ENCODE measurements around the gene LRRC4B. TPM values are rescaled to one million over a fixed set of nuclear protein-coding genes. Genes with fewer than 3 reads are reported as not detected.
"Not testable (repeated sequence)": the region's sequence is repeated elsewhere in the genome, so short reads cannot be mapped to it uniquely, and the experiment has no call there.

LRRC4B gene
- total RNA-seq (2022), result not detected in 2 replicates
- Bru-seq, nascent RNA, result not detected
- BruChase-seq, experiment 1, labeled RNA remaining after a 6-hour chase, result not detected
- not detected for BruChase-seq, experiment 2, labeled RNA remaining after a 2-hour chase
- long read RNA-seq, result 0 reads

GRCh38 chr19:50567882-50568727 is at the start of gene LRRC4B:
Gene LRRC4B (minus strand): TSS chr19:50568435. CDS start chr19:50548838, 19,597 bp downstream.
- no peaks in the 10 kb centered on the region for H3K4me1 Mint-ChIP-seq (ENCODE audit: low read depth, unreplicated experiment)
- TF ChIP-seq CTCF (IDR thresholded peaks at IDR 0.05; ENCODE audit: unreplicated experiment), result no peak
- intact Hi-C loops (cut with micrococcal nuclease; ENCODE audit: unreplicated experiment), result no loop called here
- peaks cover 99% of the 10 kb centered on the region for H3K27me3 Mint-ChIP-seq (ENCODE audit: unreplicated experiment)
- no peak for DNase-seq
- H3K36me3 Mint-ChIP-seq (ENCODE audit: insufficient read depth, unreplicated experiment), result no peaks in the 10 kb centered on the region
- no peaks in the 10 kb centered on the region for H3K9me3 Mint-ChIP-seq (ENCODE audit: low read depth, unreplicated experiment)
- CTCF ChIA-PET, result interaction anchor here (1.0 to 2.1 kb wide), 2 partner anchors 10 to 12 kb away, joined by 4 to 13 read pairs; no protein-coding TSS in a partner anchor
- BruUV-seq (replicated peaks), result no TSS peak
- H3K27ac Mint-ChIP-seq (ENCODE audit: unreplicated experiment), result no peak within 1 kb of the TSS
- no peak within 1 kb of the TSS for H3K4me3 Mint-ChIP-seq (ENCODE audit: low read depth, unreplicated experiment)

- H3K36me3 Mint-ChIP-seq (ENCODE audit: insufficient read depth, unreplicated experiment); H3K27ac Mint-ChIP-seq (ENCODE audit: unreplicated experiment); BruUV-seq (replicated peaks); CTCF ChIA-PET; H3K27me3 Mint-ChIP-seq (ENCODE audit: unreplicated experiment); H3K9me3 Mint-ChIP-seq (ENCODE audit: low read depth, unreplicated experiment); intact Hi-C loops (cut with micrococcal nuclease; ENCODE audit: unreplicated experiment); DNase-seq; H3K4me1 Mint-ChIP-seq (ENCODE audit: low read depth, unreplicated experiment); H3K4me3 Mint-ChIP-seq (ENCODE audit: low read depth, unreplicated experiment): not testable (repeated sequence)
These were observed 44.5 kb upstream of the LRRC4B start for GRCh38 chr19:50612504-50613404.

- TF ChIP-seq CTCF (IDR thresholded peaks at IDR 0.05; ENCODE audit: unreplicated experiment), result no peak
- no TSS peak for BruUV-seq (replicated peaks)
- Mint-ChIP-seq H3K4me3 (ENCODE audit: low read depth, unreplicated experiment) (no peak overlapping the region), H3K9me3 (ENCODE audit: low read depth, unreplicated experiment) (no peaks in the 10 kb centered on the region), H3K36me3 (ENCODE audit: insufficient read depth, unreplicated experiment) (no peaks in the 10 kb centered on the region), H3K4me1 (ENCODE audit: low read depth, unreplicated experiment) (no peaks in the 10 kb centered on the region), H3K27ac (ENCODE audit: unreplicated experiment) (no peak overlapping the region), H3K27me3 (ENCODE audit: unreplicated experiment) (peaks cover 7% of the 10 kb centered on the region)
- no peak for DNase-seq
- CTCF ChIA-PET, result no interaction called here
- intact Hi-C loops (cut with micrococcal nuclease; ENCODE audit: unreplicated experiment), result no loop called here
These were observed 39.9 kb upstream of the LRRC4B start for GRCh38 chr19:50607874-50608785.

GRCh38 chr19:50607388-50607787 is 39.2 kb upstream of the LRRC4B start:
- no peak for DNase-seq
- Mint-ChIP-seq H3K9me3 (ENCODE audit: low read depth, unreplicated experiment) (no peaks in the 10 kb centered on the region), H3K27ac (ENCODE audit: unreplicated experiment) (no peak overlapping the region), H3K36me3 (ENCODE audit: insufficient read depth, unreplicated experiment) (no peaks in the 10 kb centered on the region), H3K4me1 (ENCODE audit: low read depth, unreplicated experiment) (no peaks in the 10 kb centered on the region), H3K4me3 (ENCODE audit: low read depth, unreplicated experiment) (no peak overlapping the region), H3K27me3 (ENCODE audit: unreplicated experiment) (peaks cover 15% of the 10 kb centered on the region)
- BruUV-seq (replicated peaks), result no TSS peak
- intact Hi-C loops (cut with micrococcal nuclease; ENCODE audit: unreplicated experiment), result no loop called here
- no peak for TF ChIP-seq CTCF (IDR thresholded peaks at IDR 0.05; ENCODE audit: unreplicated experiment)
- CTCF ChIA-PET, result no interaction called here

GRCh38 chr19:50606059-50606836 is 38.0 kb upstream of the LRRC4B start:
- H3K27ac Mint-ChIP-seq (ENCODE audit: unreplicated experiment); H3K36me3 Mint-ChIP-seq (ENCODE audit: insufficient read depth, unreplicated experiment); DNase-seq; H3K4me3 Mint-ChIP-seq (ENCODE audit: low read depth, unreplicated experiment); H3K9me3 Mint-ChIP-seq (ENCODE audit: low read depth, unreplicated experiment); CTCF ChIA-PET; H3K4me1 Mint-ChIP-seq (ENCODE audit: low read depth, unreplicated experiment); BruUV-seq (replicated peaks); intact Hi-C loops (cut with micrococcal nuclease; ENCODE audit: unreplicated experiment): not testable (repeated sequence)
- H3K27me3 Mint-ChIP-seq (ENCODE audit: unreplicated experiment), result peaks cover 26% of the 10 kb centered on the region

Measured in Calu3 (cell line).